GM18498 (cell line): ENCODE data around the gene POU3F3.

Source experiments
- ATAC-seq: cut with Tn5 transposase; IDR thresholded peaks from one replicate; pipeline ENCODE4 v1.9.1; 2021; ENCODE audit warnings: mild to moderate bottlenecking, moderate library complexity; ENCODE audit not compliant: unreplicated experiment

Gene POU3F3

DNA sequence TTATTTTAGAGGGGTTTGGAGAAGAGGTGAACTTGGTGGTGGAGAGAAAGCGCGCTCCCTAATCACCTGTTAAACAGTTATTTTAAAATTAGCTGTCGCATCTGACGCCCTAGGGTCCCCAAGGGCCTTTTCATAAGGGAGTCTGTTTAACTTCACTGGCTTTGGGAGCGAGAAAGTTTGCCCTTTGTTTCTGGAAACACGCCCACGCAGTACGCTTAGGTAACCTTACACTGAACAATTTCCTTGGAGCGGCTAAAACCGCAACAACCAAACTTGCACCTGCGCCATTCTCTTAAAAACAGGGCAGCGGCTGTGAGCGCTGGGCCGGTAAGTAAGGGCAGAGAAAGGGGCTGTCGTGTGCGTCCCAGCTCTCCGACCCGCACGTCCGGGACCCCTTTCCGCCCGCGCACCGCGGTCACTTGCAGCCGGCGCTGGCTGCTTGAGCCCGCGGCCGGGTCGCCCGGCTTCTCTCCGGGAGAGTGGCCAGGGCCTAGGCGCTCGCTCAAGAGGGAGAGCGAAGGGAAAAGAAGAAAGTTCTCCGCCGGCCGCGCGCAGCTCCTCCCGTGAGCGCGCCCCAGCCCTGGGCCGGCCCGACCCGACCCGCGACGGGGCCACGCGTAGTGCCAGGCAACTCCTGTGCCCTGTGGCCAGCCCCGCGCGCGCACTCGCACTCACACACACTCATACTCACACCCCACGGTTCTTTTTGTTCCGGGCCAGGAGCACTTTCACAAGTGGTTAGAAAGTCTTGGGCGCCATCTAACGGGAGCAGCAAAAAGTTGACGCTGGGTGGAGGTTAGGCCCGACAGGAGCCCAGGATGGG lies 19.2 kb downstream of the POU3F3 start:
- ATAC-seq = peak; percentile 89

DNA sequence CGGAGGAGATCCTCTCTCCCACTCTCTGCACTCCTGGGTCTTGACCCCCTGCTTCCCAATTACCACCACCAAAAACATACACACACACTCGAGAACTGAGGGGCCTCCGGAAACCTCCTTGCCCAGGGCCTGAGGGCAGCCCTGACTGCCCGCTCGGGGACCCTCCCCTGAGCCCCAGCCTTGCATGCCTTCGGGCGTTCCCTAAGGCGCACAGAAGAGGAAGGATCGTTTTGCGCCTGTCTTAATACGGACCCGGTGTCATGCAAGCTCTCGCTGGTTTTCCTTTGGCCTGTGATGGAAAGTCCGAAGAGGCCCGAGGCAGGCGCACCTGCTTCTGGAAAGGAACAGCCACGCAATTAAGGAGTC lies 19.8 kb downstream of the POU3F3 start:
- no peak for ATAC-seq

DNA sequence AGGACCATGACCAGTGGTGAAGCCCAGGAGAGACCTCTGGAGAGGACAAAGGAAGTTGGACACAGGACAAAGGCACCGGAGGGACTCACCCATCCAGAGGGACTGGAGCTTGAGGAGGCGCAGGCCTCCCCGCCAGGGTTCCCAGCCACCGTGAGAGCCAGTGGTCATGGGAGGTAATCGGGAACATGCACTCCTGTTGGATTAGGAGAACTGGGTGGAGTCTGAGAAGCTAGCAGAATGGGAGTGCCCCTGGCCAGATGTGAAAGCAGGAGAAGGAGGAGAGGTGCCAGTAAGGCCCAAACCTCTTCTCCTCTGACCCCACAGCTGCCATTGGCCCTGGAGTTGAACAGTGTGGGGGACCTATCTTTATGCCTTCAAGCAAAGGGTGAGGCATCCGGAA lies 20.3 kb downstream of the POU3F3 start:
- no peak for ATAC-seq

DNA sequence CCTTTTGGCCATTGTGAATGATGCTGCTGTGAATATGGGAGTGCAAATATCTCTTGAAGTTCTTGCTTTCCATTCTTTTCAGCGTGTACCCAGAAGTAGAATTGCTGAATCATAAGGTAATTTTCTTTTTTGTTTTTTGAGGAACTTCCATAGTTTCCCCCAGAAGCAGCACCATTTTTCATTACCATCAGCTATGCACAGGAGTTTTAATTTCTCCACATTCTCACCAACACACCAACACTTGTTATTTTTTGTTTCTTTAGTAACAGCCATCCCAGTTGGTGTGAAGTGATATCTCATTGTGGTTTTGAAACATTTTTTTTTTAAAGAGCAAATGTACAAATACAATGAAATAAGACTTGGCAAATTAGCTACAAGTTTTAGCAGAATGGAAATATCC lies 21.3 kb downstream of the POU3F3 start:
- no peak for ATAC-seq

DNA sequence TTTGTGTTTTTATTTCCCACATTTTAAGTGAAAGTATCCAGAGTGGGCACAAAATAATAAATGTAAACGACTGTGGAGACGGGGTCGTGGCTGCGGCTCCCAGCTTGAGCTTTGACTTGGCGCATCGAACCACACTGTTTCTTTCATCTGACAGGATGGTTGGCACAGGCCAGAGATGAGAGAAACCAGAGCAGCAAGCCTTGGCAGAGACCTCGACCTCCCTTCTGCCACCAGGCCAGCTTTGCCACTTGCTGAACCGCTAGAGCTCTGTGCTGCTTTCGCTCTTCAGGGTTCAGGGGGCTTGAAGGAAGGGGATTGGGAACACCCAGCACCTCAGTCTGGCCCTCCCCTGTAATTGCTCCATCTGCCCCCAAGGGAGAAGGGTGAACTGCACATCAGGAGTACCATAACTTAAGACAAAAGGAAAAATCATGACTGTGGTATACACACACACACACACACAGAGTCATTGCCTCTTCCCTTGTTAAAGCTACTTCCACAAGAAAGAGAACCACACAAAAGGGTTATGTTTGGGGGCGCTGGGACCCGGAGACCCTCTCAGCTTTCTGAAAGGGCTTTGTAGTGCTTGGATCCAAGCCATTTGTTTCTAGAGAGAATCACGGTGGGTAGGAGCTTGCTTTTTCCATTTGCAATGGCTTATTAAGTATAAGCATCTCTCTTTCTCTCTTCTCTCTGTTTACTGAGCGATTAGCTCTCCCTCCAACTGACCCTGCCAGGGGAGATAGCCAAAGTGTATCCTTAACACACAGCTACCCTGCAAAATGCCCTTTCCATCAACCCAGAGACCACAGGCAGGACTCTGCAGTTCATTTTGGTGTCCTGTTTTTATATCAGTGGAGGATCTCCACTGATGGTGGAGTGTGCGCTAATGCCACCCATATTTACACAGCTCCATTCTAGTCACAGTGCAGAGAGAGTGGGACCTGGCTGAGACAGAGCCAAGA lies 23.0 kb downstream of the POU3F3 start:
- no peak for ATAC-seq

DNA sequence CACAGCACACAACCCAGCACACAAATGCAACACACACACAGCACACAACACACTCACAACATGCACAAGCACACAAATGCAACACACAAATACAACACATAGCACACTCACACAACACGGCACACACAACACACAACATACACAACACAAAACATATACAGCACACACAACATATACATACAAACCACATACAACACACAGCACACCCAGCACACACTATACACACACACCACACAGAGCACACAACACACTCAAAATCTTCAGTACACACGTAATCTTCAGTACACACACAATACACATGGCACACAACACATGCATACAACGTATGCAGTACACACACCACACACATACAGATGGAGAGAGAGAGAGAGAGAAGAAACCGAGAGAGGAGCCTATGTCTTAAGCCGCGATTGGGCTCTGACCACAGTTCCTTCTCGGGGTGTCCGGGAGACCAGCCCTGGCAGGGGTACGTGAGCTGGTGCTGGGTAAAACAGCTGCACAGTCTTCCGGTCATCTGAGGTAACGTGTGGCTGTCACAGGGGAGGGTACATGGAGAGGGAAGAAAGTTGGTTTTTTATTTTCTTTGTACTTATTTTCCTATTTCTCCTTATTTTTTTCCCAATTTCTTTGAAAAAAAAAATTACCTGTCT lies 25.1 kb downstream of the POU3F3 start:
- no peak for ATAC-seq

DNA sequence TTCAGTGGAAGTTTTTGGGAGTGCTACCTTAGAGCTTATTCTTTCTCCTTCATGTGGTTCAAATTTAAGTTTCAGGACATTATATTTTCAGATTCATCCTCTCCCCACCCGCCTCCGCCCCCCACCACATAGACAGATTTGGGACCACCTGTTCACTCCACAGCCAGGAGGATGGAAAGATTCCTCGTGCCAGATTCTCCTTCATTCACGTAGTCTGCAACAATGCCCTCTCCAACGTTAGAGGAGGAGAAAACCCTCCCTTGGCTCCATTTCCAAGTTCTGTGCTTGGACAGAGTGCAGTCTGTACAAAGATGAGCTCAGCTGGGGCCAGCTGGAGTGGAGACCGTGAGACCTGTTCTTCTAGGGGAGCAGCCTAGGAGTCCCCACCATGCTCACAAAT lies 26.2 kb downstream of the POU3F3 start:
- ATAC-seq = no peak

DNA sequence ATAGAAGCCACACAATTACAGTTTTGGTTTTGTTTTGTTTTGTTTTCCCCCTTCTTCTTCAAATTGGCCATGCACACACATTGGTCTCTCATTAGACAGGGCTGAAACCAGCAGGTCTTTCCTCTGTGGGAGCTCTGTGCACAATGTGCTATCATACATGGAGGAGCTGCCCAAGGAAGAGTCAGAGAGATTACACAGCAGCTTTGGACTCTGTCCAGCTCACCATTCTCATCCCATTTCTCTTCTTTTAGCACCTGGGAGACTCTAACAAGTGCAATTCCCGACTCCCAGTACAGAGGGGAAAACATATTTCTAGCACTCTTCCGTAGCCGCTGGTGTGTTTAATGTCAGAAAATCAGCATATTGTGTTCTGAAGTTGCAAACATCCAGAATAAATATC lies 29.4 kb downstream of the POU3F3 start:
- ATAC-seq = no peak

DNA sequence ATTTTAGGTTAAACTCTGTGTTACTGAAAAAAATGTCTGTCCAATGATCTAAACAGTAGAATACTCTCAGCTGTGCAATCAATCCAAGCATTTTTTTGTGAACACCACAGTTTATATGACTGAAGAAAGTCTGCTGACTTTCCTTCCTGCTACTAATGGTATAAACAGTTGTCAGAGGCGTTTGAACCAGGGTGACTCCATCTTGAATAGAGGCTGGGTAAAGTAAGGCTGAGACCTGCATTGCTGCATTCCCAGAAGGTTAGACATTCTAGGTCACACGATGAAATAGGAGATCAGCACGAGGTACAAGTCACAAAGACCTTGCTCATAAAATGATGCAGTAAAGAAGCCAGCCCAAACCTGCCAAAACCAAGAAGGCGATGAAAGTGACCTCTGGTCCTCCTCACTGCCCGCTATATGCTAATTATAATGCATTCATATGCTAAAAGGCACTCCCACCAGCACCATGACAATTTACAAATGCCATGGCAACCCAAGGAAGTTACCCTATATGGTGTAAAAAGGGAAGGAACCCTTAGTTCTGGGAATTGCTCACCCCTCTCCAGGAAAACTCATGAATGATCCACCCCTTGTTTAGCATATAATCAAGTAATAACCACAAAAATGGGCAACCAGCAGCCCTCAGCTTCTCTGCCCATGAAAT lies 31.3 kb downstream of the POU3F3 start:
- ATAC-seq = no peak

DNA sequence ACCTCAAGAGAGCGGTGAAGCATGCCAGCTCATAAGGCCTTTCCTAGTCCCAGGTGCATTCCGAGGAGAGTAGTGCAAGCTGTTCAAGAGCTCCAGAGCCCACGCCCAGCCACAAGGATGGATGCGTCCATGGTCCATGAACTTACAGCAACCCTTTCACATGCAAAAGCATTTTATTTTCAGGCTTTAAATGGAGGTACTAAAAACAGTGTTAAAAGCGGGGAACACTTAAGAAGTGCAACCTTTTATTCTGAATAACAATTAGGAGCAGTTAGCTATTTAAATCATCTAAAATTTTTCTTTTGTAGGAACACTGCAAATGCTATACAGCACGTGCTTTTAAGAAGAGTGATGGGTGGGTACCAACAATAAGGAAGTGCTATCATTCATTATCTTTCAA lies 33.8 kb downstream of the POU3F3 start:
- no peak for ATAC-seq

DNA sequence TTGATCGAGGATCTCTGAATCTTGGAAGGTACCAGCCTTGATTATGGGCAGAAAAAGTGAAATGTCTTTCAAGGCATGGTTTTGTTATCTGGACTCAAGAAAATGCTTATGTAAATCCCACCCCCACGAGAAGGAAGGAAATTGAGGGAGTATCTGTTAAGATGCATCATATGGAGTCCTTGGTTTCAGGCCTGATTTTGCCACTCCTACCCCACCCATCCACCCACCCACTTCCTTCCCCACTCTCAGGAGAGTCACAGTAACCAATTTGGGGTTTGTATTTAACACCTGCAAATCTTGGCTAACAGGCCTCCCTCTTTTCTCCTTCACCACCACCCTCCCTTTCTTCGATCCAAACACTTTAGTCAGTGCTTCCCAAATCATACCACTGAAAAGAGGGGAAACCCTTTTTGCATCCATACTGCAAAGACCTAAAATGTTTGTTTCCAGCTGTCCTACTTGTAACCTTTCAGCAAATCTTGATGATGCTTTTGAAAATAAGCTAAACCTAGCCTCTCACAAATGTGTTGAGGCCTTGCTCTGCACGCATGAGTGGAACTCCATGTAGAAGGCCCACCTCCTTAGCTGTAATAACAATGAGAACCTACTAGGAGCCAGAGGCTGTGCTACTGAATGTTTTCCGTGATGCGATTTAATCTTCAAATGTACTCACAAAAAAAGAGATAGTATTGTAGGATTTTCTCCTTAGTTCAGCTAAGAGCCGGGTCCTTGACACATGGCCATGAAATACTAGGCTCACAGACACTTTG lies 34.8 kb downstream of the POU3F3 start:
- peak; percentile 29 for ATAC-seq

DNA sequence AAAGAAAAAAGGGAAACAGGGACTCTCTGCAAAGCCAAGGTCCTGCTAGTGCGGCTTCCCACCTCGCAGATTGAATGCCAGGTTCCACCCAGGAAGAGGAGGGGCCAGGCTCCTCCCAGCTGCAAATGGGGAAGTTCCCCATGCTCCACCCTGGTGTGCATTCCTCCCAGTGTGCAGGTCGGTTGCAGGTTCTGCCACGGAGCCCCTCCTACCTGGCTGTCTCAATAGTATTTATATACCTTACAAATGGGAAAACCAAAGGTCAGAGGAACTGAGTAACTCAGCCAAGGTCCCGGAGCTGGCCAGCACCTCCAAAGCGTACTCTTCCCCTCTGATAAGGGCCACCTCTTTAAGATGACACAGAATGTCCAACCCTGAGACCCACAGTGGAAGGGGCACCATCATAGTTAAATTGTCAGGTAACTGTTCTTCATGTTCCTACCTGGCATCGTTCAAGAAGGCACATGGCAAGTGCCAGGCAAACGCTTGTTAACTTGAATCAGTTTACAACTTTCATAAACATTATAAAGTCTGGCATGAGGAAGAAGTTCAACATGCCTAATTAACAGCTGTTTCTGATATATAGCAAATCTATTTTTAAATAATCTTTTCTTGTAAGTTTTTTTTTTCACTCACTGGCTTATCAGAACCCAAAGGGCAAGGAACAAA lies 35.5 kb downstream of the POU3F3 start:
- peak; percentile 60 for ATAC-seq

DNA sequence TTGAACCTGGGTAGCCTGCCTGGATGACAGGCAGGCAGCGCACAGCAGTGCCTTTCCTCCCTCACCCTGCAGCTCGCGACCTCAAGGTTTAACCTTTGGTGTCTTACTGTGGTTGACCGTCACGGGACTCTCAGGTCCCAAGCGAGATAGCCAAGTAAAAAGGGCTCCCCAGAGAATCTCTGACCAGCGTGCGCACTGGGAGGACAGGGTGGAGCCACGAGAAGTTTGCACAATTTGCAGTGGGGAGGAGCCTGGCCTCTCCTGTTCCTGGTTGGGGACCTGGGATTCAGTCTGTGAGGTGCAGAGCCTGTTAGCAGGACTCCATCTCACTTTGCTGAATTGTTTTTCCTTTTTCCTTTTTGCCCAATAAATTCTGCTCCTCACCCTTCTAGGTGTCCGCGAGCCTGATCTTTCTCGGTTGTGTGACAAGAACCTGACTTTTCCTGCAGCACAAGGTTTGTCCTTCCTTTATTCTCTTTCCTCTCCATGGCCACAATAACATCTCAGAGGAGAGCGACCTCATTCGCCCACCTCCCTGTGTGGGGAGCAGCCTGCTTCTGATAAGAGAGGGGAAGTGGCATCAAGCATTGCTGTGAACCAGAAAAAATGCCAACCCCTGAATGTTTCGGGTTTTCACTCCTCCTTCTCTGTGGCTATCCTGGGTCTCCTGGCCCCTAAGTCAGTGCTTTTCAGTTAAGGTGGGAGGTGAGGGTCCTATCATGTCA lies 36.2 kb downstream of the POU3F3 start:
- ATAC-seq = no peak

DNA sequence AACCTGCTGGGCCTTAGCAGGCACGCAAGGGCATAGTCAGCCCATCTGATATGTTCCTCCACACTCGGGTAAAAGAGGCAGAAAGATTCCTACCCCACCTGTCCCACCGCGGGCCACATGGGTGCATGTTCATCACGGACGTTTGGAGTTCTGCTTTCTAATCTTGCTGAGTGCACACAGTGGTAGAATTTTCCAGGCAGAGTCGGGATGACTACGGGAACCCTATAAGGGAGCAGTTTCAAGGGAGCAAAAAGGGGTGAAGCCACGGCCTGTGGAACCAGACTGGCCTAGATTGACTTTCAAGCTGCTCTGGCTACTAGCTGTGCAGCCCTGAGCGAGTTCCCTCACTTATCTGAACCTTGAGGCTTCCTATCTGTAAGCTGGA lies 36.8 kb downstream of the POU3F3 start:
- no peak for ATAC-seq

DNA sequence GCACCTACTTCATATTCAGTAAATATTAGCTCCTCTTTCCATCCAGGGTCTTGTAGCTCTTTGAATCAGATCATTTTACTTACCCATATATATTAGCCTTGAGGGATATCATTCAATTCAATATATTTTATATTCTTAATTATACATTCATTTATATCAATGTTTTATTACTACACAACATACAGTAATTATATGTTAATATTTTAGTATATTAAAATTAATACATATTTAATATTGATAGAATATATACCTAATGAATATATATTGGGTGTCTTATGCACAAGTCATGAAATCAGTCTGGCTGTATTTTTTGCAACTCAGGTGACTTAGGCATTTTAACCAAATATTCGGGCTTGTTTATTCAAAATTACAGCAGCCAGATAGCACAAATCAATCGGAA lies 37.2 kb downstream of the POU3F3 start:
- no peak for ATAC-seq

DNA sequence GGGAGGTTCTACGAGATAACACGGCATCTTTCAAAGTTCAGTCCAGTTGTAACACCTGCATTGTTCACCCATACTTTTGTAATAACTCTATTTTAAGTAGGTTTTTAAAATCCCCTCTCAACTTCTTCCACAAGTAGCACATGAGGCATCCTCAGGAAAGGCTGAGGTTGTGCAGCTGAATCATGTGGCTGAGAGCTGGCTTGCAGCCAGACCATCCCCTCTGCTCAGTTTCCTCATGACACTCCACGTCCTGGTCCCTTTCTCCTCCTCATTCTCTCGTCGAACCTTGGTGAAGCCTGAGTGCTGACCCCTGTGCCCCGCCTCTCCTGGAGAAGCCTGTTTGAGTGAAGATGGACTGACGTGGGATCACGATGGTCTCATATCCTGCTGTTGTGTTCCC lies 42.5 kb downstream of the POU3F3 start:
- ATAC-seq = no peak

DNA sequence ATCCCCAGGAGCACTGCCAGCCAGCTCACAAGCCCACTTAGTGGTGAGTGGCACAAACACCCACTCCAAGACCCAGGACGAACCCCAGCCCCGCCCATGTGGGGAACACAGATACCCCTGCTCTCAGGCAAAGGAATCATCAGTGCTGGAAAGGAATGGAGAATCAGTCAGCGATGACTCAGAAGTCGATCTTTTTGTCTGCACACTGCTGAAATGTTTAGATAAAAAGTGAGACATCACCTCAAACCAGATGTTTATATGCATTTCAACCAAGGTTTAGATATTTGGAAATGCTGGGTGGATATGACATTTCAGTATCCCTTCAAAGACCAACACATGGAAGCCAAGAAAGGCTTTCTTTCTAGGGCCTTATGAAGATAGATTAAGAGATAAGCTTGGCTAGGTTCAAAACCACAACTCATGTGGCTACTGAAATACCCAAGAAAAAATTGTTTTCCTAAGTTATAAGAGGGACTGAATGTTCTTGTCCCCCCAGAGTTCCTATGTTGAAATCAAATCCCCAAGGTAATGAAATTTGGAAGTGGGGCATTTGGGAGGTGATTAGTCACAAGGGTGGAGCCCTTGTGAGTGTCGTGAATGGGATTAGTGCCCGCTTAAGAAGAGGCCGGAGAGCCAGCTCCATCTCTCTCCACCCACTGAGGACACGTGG lies 43.7 kb downstream of the POU3F3 start:
- ATAC-seq = no peak

DNA sequence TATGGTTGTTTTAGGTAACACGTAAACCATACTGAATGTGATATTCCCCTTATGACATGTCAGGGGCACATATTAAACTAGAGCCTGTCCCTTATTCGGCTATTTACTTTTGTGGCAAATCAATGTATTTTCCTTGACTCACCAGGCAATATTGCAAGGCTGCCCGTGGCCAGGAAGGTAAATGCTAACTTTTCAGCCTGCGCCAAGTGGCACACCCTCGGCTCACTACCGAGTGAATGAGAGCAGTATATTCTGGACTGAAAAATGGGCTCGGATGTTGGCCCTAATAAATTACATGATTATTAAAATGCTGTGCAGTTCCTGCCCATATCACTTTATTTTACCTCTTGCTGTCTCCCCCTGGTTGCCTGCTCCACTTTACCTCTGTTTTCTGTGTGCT lies 46.7 kb downstream of the POU3F3 start:
- no peak for ATAC-seq
